ENCODE measurements around the gene XRCC5.

XRCC5 gene

GRCh38 chr2:216216951-216217903, 108.1 kb downstream of the XRCC5 start:
- TF ChIP-seq POLR2AphosphoS5 (IDR thresholded peaks at IDR 0.05; ENCODE audit: low read depth, low read length) (no peak), SIN3A (IDR thresholded peaks at IDR 0.05; ENCODE audit: borderline replicate concordance, insufficient read depth, low read length) (no peak), TAF1 (IDR thresholded peaks at IDR 0.05; ENCODE audit: borderline replicate concordance, insufficient read depth, low read length) (0 out of 2 replicates have a peak, but pooled peaks have one; percentile 17)

GRCh38 chr2:216217904-216218260, 108.7 kb downstream of the XRCC5 start:
- TF ChIP-seq SIN3A (IDR thresholded peaks at IDR 0.05; ENCODE audit: borderline replicate concordance, insufficient read depth, low read length) (no peak), POLR2AphosphoS5 (IDR thresholded peaks at IDR 0.05; ENCODE audit: low read depth, low read length) (no peak), FOXP2 (optimal IDR thresholded peaks at IDR 0.05; ENCODE audit: borderline replicate concordance, extremely low read depth, extremely low read length, insufficient read depth) (no peak), TAF1 (IDR thresholded peaks at IDR 0.05; ENCODE audit: borderline replicate concordance, insufficient read depth, low read length) (no peak), REST (IDR thresholded peaks at IDR 0.05; ENCODE audit: insufficient read depth in 1 of 2, low read depth in 2 of 2, low read length in 2 of 2) (no peak)

DNA sequence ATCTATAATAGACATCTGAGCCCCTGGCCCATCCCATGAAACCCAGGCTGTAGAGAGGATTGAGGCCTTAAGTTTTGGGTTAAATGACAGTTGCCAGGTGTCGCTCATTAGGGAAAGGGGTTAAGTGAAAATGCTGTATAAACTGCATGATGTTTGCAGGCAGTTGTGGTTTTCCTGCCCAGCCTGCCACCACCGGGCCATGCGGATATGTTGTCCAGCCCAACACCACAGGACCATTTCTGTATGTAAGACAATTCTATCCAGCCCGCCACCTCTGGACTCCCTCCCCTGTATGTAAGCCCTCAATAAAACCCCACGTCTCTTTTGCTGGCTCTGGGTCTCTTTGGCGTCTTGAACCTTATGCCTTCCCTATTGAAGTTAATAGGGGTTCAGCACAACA, 110.7 kb downstream of the XRCC5 start:
- TF ChIP-seq REST (IDR thresholded peaks at IDR 0.05; ENCODE audit: insufficient read depth in 1 of 2, low read depth in 2 of 2, low read length in 2 of 2), result no peak
- no peak for TF ChIP-seq FOXP2 (optimal IDR thresholded peaks at IDR 0.05; ENCODE audit: borderline replicate concordance, extremely low read depth, extremely low read length, insufficient read depth)
- TF ChIP-seq POLR2AphosphoS5 (IDR thresholded peaks at IDR 0.05; ENCODE audit: low read depth, low read length), result no peak

DNA sequence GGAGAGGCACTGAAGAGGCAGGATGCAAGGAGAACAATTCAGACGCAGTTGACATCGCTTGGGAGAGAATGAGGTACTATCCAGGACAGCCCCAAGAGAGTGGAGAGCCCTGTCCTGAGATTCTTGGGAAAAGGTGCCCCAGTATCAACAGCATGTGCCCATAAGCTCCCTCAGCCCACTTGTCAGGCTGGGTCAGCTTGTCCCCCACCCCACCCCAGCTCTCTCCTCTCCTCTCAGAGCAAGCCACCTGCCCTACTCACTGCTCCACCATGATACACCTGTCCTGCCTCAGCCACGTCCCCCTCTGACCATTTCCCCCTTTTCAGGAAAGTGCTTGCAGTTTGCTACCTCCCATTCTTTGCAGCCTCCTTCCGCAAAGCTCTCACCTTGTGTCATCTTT, 111.8 kb downstream of the XRCC5 start:
- no peak for TF ChIP-seq TAF1 (IDR thresholded peaks at IDR 0.05; ENCODE audit: borderline replicate concordance, insufficient read depth, low read length)
- TF ChIP-seq POLR2AphosphoS5 (IDR thresholded peaks at IDR 0.05; ENCODE audit: low read depth, low read length), result no peak
- no peak for TF ChIP-seq FOXP2 (optimal IDR thresholded peaks at IDR 0.05; ENCODE audit: borderline replicate concordance, extremely low read depth, extremely low read length, insufficient read depth)
- no peak for TF ChIP-seq SIN3A (IDR thresholded peaks at IDR 0.05; ENCODE audit: borderline replicate concordance, insufficient read depth, low read length)
- TF ChIP-seq REST (IDR thresholded peaks at IDR 0.05; ENCODE audit: insufficient read depth in 1 of 2, low read depth in 2 of 2, low read length in 2 of 2), result no peak

- TF ChIP-seq REST (IDR thresholded peaks at IDR 0.05; ENCODE audit: insufficient read depth in 1 of 2, low read depth in 2 of 2, low read length in 2 of 2) (no peak), POLR2AphosphoS5 (IDR thresholded peaks at IDR 0.05; ENCODE audit: low read depth, low read length) (no peak), FOXP2 (optimal IDR thresholded peaks at IDR 0.05; ENCODE audit: borderline replicate concordance, extremely low read depth, extremely low read length, insufficient read depth) (no peak), TAF1 (IDR thresholded peaks at IDR 0.05; ENCODE audit: borderline replicate concordance, insufficient read depth, low read length) (no peak), SIN3A (IDR thresholded peaks at IDR 0.05; ENCODE audit: borderline replicate concordance, insufficient read depth, low read length) (no peak)
Observed at GRCh38 chr2:216221811-216222210, 112.7 kb downstream of the XRCC5 start.

All from PFSK-1 (cell line).